G401 (cell line): ENCODE results near the gene NTSR2. TPM values are rescaled to one million over a fixed set of nuclear protein-coding genes. Genes with fewer than 3 reads are reported as not detected.

Source experiments
- DNase-seq: peaks from one replicate; pipeline ENCODE4 v3.0.0-alpha.2; 2015; ENCODE audit warnings: low spot score
- in situ Hi-C: cut with HindIII; loops from 2 replicates; pipeline ENCODE4 v1.10.0; 2016; ENCODE audit warnings: low sequenced_read_pairs, mixed read lengths
- total RNA-seq: library from RNA; depleted of rRNA; stranded (reverse); fragments of >200 nt; shearing (Covaris generic); gene quantifications from 2 replicates; pipeline ENCODE4 v1.2.3, GENCODE V29; 2014; rRNA removed

Gene NTSR2
- total RNA-seq, 1 experiment from 2014 or later: not detected

GRCh38 chr2:11616097-11616687 is 53.8 kb downstream of the NTSR2 start:
- in situ Hi-C loops: no loop called here
- DNase-seq: no peak

- in situ Hi-C loops: no loop called here
- no peak for DNase-seq
Measured at GRCh38 chr2:11615209-11615608, 54.8 kb downstream of the NTSR2 start.

- DNase-seq: no peak
- in situ Hi-C loops: no loop called here
Measured at GRCh38 chr2:11613297-11613696, 56.7 kb downstream of the NTSR2 start.

GRCh38 chr2:11612553-11613215 is 57.3 kb downstream of the NTSR2 start:
- DNase-seq: no peak
- in situ Hi-C loops: no loop called here

GRCh38 chr2:11611251-11611650 is 58.7 kb downstream of the NTSR2 start:
- DNase-seq: no peak
- in situ Hi-C loops: no loop called here

- in situ Hi-C loops: no loop called here
- no peak for DNase-seq
Measured at GRCh38 chr2:11610624-11611242, 59.3 kb downstream of the NTSR2 start.

Other genes with a start within 250 kb of the NTSR2 start
- gene E2F6, start 204.0 kb downstream of the NTSR2 start, total RNA-seq: 42.2 and 60.8 TPM in 2 replicates
- 7.9 and 14.7 TPM in 2 replicates for gene GREB1, start 136.2 kb downstream of the NTSR2 start, total RNA-seq
- 12.7 and 30.4 TPM in 2 replicates for gene LPIN1, start 76.4 kb upstream of the NTSR2 start, total RNA-seq